NCI-H1694 (cell line): ENCODE measurements around the gene CADPS.

ENCODE experiments used
- DNase-seq: peaks from one replicate; lab custom pipeline; 2025; lab: John Stamatoyannopoulos, UW

The CADPS gene

DNA sequence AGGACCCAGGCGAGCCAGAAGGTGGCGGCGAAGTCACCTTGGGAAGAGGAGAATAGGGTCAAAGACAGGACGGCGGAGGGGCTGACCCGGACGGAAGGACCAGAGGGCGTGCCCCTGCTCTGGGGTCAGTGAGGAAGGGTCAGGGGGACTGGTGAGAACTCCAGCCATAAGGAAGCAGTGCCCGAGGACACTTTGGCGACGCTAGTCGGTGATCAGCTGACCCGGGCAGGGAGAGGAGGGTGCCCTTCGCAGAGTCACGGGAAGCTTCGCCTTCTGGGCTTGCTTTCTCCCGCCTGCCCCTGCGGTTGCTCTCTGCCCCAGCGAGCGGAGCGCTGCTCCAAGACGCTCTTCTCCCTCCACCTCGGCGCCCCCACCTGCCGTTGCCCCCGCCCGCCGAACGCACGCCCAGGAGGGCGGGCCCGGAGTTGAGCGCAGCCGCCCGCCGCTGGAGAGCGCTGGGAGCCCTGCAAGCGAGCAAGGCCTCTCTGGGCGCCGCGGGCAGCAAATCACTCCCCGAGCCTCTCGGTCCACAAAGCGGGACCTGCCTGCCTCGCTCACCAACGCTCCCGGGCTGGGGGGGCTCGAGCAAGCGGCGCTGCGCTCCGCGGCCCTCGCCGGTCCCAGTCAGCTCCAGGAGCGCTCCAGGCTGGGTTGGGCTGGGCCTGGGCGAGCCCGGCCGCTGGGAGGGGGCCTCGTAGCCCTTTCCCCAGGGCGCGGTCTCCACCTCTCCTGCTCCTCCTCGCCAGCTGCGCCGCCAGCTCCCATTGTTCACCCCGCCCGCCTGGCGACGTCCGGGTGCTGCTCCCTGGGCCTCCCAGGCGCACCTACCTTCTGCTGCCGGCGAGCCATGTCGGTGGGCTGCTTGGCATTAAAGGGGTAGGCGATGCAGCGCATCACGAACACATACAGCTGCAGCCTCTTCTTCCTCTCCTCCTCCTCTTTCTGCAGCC, 1.2 kb downstream of the CADPS start:
- DNase-seq: no peak

GRCh38 chr3:62873451-62873760, 1.8 kb downstream of the CADPS start:
- peak; percentile 22 for DNase-seq

GRCh38 chr3:62872318-62872717, 2.9 kb downstream of the CADPS start:
- DNase-seq: no peak

- DNase-seq: no peak
These were observed 4.9 kb downstream of the CADPS start for GRCh38 chr3:62870321-62870720.

DNA sequence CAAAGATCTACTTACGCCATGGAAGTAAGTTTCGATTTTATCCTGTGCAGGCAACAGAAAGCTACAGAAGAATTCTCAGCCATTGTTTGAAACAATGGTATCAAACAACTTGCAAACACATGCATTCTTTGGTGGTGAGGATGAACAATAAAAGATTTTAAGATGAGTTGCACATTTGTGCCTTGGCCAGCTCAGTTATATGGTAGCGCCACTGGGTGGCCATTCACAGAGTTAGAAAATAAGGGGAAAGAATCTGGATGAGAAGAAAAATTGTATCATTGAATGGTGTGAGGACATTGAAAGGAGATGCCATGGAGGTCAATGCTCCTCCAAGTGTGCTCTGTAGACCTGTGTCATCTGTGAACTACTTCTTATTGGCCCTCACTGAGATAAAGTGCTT, 11.6 kb downstream of the CADPS start:
- DNase-seq: no peak

DNA sequence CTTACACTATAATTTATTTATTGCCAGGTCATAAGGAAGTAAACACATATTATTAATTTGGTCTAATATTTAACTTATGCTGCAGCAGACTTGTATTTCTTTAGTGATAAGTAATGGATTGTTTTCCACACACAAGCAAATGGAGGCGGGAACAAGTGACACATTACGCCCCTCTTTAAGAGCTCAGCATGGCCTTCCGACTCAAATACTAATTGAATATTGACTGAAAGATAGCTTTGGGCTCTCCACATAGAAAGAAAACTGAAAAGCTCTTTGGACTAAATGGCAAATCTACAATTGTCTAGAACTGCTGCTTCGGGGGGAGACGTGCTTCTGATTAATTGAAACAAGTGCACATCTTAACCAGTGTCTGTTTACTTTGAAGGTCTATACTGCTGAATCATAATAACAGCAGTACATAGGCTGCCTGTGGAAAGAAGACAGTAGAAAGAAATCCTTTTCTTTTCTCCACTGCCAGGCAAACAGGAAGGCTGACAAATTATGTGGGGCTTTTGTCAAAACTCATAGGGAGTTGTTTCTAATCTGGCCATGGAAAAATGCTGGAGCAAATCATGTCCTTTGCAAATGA, 15.9 kb downstream of the CADPS start:
- no peak for DNase-seq

- no peak for DNase-seq
These were observed 29.2 kb downstream of the CADPS start for GRCh38 chr3:62845996-62846395.

GRCh38 chr3:62843508-62843907, 31.7 kb downstream of the CADPS start:
- no peak for DNase-seq

DNA sequence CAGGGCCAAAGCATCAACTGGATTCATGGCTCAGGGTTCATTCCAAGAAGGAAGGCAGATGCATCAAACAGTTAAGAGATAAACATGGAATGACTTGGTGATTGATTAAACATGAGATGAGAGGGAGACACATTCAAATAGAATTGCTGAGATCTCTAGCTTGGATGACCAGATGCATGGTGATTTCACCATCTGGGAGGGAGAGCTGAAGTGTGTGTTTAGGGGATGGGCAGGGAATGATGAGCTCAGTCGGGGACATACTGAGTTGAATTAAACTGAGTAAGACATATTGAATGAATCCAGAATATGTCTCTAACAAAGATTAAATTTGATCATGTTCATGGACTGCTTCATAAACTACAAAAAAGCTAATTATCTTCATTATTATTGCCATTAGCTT, 35.5 kb downstream of the CADPS start:
- DNase-seq: no peak

- DNase-seq: no peak
These were observed 38.0 kb downstream of the CADPS start for GRCh38 chr3:62837145-62837787.

DNA sequence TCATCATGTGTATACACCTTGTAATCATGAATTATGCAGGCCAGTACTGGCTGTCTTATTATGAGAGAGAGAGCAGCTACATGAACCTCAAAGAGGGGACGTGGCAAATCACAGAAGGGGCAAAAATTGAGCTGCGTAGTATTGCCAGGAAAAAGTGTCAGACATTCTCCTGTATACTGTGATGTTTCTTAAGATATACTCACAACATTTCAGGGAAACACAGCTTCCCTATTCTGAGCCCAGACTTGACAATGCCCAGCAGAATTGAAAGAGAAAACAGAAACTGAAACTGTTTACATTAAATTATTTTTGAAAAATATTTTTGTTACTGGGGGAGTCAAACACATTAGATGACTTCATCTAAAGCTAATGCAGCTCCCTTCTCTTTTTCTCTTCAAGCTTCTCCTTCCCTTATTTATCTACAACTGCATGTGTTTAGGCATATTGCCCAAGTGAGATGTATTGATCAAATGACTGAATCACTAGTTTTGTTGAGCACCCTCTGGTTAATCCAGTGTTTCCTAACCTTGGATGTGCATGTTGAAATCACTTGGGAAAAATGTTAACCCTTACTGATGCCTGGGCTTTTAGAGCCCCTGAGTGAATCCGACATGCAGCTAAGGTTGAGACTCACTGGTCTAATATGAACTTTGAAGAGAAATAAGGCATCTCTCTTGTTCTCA, 39.5 kb downstream of the CADPS start:
- no peak for DNase-seq

GRCh38 chr3:62833538-62833937, 41.7 kb downstream of the CADPS start:
- no peak for DNase-seq

- DNase-seq: no peak
These were observed 42.7 kb downstream of the CADPS start for GRCh38 chr3:62832553-62832952.

- no peak for DNase-seq
These were observed 44.4 kb downstream of the CADPS start for GRCh38 chr3:62830727-62831322.

DNA sequence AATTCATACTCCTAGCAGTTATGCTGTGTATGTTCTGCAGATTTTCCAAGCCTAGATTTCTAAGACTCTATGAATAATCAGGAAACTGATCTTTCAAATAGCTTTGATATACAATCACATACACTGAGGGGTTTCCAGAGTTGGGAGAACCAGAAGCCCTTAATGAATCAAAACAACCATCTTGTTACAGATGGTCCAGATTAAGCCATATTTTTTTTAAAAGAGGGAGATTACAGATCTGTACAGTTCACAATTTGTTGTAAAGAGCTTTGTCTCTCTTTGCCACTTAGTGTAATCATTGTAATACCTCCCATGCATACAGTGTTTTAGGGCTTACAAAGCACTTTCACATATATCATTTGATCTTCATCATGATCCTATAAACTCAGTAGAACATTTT, 47.7 kb downstream of the CADPS start:
- no peak for DNase-seq

GRCh38 chr3:62824965-62825592, 50.1 kb downstream of the CADPS start:
- DNase-seq: no peak

- no peak for DNase-seq
These were observed 51.7 kb downstream of the CADPS start for GRCh38 chr3:62823461-62824050.

- DNase-seq: no peak
These were observed 52.3 kb downstream of the CADPS start for GRCh38 chr3:62822905-62823304.

- DNase-seq: no peak
These were observed 56.9 kb downstream of the CADPS start for GRCh38 chr3:62818347-62818746.

DNA sequence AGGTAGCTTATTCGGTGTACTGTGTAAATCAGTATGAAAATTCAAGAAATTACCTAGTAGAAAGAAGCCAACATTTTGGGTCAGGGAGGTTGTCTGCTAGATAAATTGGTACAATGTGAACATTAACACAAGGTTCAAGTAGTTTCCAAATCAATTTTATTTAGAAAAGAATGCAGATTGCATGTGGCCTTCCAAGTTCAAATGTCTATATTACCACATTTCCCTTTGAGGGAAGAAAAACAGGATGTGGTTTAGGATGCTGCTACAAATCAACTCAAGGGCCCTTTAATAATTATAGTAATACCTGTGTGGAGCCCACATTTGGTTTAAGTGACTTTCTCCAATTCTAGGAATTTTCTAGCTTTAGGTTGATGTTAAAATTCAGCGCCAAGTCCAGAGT, 57.5 kb downstream of the CADPS start:
- DNase-seq: no peak

GRCh38 chr3:62815981-62816380, 59.2 kb downstream of the CADPS start:
- no peak for DNase-seq
